OCI-M2 (cell line): ENCODE results near the gene ATXN7.

ENCODE experiments used
- DNase-seq: peaks from one replicate; lab custom pipeline; 2025; ENCODE audit not compliant: unreplicated experiment; lab: John Stamatoyannopoulos, UW

The ATXN7 gene

DNA sequence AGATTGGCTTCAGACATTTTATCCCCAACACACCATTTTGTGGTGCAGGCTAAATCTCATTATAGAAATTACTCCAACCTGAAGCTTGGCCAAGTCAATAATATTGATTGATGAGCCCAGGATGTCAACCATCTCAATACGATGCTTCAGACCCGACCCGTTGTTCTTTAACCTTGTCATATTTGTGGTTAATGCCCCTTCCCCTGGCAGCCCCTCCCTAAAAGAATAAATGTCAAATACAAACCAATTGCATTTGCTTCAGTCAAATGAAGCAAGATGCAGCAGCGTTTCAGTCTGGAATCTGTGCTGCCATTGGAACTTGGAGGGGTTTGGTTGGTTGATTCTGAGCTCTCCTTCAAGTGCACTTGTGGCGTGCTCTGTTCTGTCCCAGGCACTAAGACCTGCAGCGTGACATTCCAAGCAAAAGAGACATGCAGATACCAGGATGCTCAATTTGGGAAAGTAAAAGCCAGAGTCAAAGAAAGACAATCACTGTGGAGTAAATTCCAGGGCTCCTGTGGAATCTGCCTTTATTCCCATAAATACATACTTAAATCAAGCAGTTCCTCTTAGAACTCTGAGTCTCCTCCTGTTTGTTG is 183.4 kb downstream of the ATXN7 start:
- no peak for DNase-seq

DNA sequence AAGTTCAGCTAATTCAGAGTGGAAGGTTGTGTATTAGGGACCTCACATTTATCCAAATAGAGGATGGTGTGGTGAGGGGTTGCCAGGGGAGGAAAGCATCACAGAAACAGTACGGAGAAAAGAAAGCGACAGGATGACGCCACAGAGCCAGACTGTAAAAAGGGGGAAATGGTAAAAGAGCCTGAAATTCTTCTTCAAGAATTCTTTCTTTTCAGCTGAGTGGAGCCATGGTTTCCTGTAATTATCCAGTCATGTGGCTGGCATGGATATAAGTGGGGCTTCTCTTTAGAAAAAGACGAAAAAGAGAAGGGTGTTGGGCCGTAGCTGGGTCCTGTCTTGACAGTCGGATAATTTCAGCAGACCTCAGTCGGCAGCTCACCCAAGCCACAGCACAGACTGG is 184.1 kb downstream of the ATXN7 start:
- DNase-seq = no peak

DNA sequence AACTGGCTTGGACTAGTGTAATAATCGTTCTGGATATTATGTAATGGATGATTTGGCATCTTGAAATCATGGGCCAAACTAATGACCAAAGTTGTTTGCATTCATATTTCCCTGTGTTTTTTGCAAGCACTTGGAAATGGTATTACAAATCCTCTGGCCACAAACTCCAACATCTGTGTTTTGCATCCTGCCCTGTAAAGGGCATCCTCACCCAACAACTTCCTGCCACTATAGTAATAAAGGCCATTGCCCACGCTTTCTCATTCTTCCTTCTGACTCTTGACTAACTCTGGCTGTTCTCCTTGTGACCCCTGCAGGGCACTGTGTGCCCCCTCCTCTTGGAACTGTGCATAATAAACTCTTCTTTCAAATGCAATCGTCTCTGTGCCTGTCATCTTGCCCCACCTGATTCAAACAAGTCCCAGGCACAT is 185.0 kb downstream of the ATXN7 start:
- DNase-seq = no peak

DNA sequence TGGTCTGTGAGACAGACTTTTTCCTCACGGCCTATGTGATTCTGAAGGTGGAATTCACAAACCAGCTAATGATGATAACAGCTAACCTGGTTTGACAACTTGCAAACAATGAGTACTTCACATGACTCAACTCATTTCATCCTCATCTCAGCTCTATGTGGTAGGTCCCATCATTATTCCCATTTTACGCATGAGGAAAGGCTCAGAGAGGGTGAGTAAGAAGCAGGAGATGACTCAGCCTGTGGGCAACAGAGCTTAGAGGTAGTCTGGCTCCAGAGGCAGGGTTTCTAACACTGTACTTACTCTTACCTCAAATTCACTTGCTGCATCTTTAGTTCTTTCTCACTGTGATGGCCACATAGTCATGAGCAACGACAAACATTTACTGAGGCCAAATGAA is 185.5 kb downstream of the ATXN7 start:
- no peak for DNase-seq

DNA sequence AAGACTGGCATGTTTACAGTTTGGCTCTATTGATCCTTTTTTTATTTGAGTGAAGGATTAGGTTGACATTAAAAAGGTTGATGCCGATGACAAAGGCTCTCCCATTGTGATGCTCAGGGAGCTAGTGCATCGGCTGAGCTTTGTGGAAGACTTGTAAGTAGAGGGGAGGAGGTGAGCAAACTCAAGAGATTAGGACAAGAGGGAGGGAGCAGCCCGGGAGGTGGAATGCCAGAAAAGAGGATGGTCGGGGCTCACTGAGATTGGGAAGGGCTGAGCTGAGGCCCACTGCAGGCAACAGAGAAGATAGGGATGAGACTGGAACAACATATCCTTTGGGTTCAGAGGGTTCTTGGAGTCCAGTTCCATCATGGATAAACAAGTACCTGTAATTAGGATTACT is 186.2 kb downstream of the ATXN7 start:
- DNase-seq = no peak
